HEK293 (cell line): Measurements from ENCODE around the gene CDK6.

Source experiments
- CTCF ChIA-PET: fragments of 350-600 bp; formaldehyde crosslinking; extraction: SDS; loops from one replicate; lab custom pipeline; 2021; ENCODE audit warnings: antibody characterized with exemption; lab: Yijun Ruan, JAX
- POLR2A ChIA-PET: fragments of 300-600 bp; formaldehyde crosslinking; extraction: SDS; loops from one replicate; lab custom pipeline; 2020; ENCODE audit warnings: antibody characterized with exemption, inconsistent platforms; lab: Yijun Ruan, JAX
- H3K27ac ChIP-seq: fragments of 200-500 bp; sonication (Bioruptor generic); 2 replicates; pipeline ENCODE4 v1.5.1; 2014; ENCODE audit warnings: low read depth, low read length, control low read depth, inconsistent platforms; ENCODE audit errors: extremely low read depth
- H3K36me3 ChIP-seq, 2 experiments: fragments of 200-500 bp in 1 of 2; sonication (Bioruptor generic) in 1 of 2; 1 replicate in 1 of 2; 2 replicates in 1 of 2; pipeline ENCODE4 v1.5.1; 2014 to 2017; ENCODE audit warnings: inconsistent platforms in 2 of 2, low read length in 2 of 2; ENCODE audit not compliant: control insufficient read depth in 2 of 2, insufficient read depth in 1 of 2
- H3K4me1 ChIP-seq: fragments of 200-500 bp; sonication (Bioruptor generic); 2 replicates; pipeline ENCODE4 v1.5.1; 2014; ENCODE audit warnings: mild to moderate bottlenecking, low read length, inconsistent platforms; ENCODE audit not compliant: control insufficient read depth, insufficient read depth
- H3K4me3 ChIP-seq: 2 replicates; pipeline ENCODE4 v1.5.1; 2011; ENCODE audit warnings: low read depth, mild to moderate bottlenecking, control low read depth, low read length, moderate library complexity
- H3K9me3 ChIP-seq: fragments of 200-500 bp; sonication (Bioruptor generic); 2 replicates; pipeline ENCODE4 v1.5.1; 2014; ENCODE audit warnings: low read depth, low read length, inconsistent platforms; ENCODE audit not compliant: control insufficient read depth, insufficient read depth
- BCL11A ChIP-seq: fragments of 450-650 bp; formaldehyde crosslinking; IDR thresholded peaks from 2 replicates; pipeline ENCODE4 v1.5.1; 2016; ENCODE audit warnings: low read depth, missing biosample characterization, missing genetic modification characterization
- KLF1 ChIP-seq: fragments of 450-650 bp; formaldehyde crosslinking; IDR thresholded peaks from 2 replicates; pipeline ENCODE4 v1.5.1; 2016; ENCODE audit warnings: missing biosample characterization, missing genetic modification characterization
- MEIS1 ChIP-seq: sonication (generic); formaldehyde crosslinking; IDR thresholded peaks from 2 replicates; pipeline ENCODE4 v1.8.1; 2022; ENCODE audit warnings: missing genetic modification reagents, mild to moderate bottlenecking, borderline replicate concordance
- MZF1 ChIP-seq: fragments of 450-650 bp; formaldehyde crosslinking; IDR thresholded peaks from 2 replicates; pipeline ENCODE4 v1.5.1; 2017; ENCODE audit warnings: missing biosample characterization, missing genetic modification characterization, borderline replicate concordance
- YY2 ChIP-seq: fragments of 450-650 bp; formaldehyde crosslinking; IDR thresholded peaks from 2 replicates; pipeline ENCODE4 v1.5.1; 2016; ENCODE audit warnings: missing biosample characterization, missing genetic modification characterization
- ZBTB21 ChIP-seq: fragments of 450-650 bp; formaldehyde crosslinking; IDR thresholded peaks from 2 replicates; pipeline ENCODE4 v1.5.1; 2017; ENCODE audit warnings: missing biosample characterization, missing genetic modification characterization
- ZBTB8A ChIP-seq: fragments of 450-650 bp; formaldehyde crosslinking; IDR thresholded peaks from 2 replicates; pipeline ENCODE4 v1.5.1; 2016; ENCODE audit warnings: missing biosample characterization, missing genetic modification characterization
- ZFP41 ChIP-seq: fragments of 450-650 bp; formaldehyde crosslinking; IDR thresholded peaks from 2 replicates; pipeline ENCODE4 v1.5.1; 2016; ENCODE audit warnings: missing biosample characterization, missing genetic modification characterization, borderline replicate concordance
- ZIC2 ChIP-seq: fragments of 450-650 bp; formaldehyde crosslinking; IDR thresholded peaks from 2 replicates; pipeline ENCODE4 v1.5.1; 2016; ENCODE audit warnings: missing biosample characterization, missing genetic modification characterization
- ZNF146 ChIP-seq: fragments of 450-650 bp; formaldehyde crosslinking; IDR thresholded peaks from 2 replicates; pipeline ENCODE4 v1.5.1; 2016; ENCODE audit warnings: missing biosample characterization, missing genetic modification characterization
- ZNF169 ChIP-seq: fragments of 450-650 bp; formaldehyde crosslinking; IDR thresholded peaks from 2 replicates; pipeline ENCODE4 v1.5.1; 2016; ENCODE audit warnings: missing biosample characterization, missing genetic modification characterization
- ZNF324 ChIP-seq: fragments of 450-650 bp; formaldehyde crosslinking; IDR thresholded peaks from 2 replicates; pipeline ENCODE4 v1.5.1; 2016; ENCODE audit warnings: missing biosample characterization, missing genetic modification characterization
- ZNF48 ChIP-seq: fragments of 450-650 bp; formaldehyde crosslinking; IDR thresholded peaks from 2 replicates; pipeline ENCODE4 v1.5.1; 2016; ENCODE audit warnings: missing biosample characterization, missing genetic modification characterization
- ZNF560 ChIP-seq: fragments of 450-650 bp; formaldehyde crosslinking; IDR thresholded peaks from 2 replicates; pipeline ENCODE4 v1.5.1; 2017; ENCODE audit warnings: missing biosample characterization, missing genetic modification characterization, borderline replicate concordance
- ZNF585B ChIP-seq: fragments of 450-650 bp; formaldehyde crosslinking; IDR thresholded peaks from 2 replicates; pipeline ENCODE4 v1.5.1; 2016; ENCODE audit warnings: missing biosample characterization, missing genetic modification characterization
- ZNF626 ChIP-seq: fragments of 450-650 bp; sonication (Bioruptor Pico); formaldehyde crosslinking; IDR thresholded peaks from 2 replicates; pipeline ENCODE4 v1.5.1; 2018; ENCODE audit warnings: missing biosample characterization, missing genetic modification characterization, inconsistent platforms
- ZNF629 ChIP-seq: fragments of 450-650 bp; formaldehyde crosslinking; IDR thresholded peaks from 2 replicates; pipeline ENCODE4 v1.5.1; 2017; ENCODE audit warnings: missing biosample characterization, missing genetic modification characterization
- ZNF768 ChIP-seq: fragments of 450-650 bp; formaldehyde crosslinking; IDR thresholded peaks from 2 replicates; pipeline ENCODE4 v1.5.1; 2018; ENCODE audit warnings: missing biosample characterization, mild to moderate bottlenecking, missing genetic modification characterization
- ZNF830 ChIP-seq: fragments of 450-650 bp; IDR thresholded peaks from 2 replicates; pipeline ENCODE4 v1.5.0; 2018; ENCODE audit warnings: missing biosample characterization, missing genetic modification characterization, low read depth, mild to moderate bottlenecking, moderate library complexity
- ZNF837 ChIP-seq: fragments of 450-650 bp; formaldehyde crosslinking; IDR thresholded peaks from 2 replicates; pipeline ENCODE4 v1.5.1; 2016; ENCODE audit warnings: missing biosample characterization, missing genetic modification characterization
- TF ChIP-seq, protein P1 (sequence below): fragments of 450-650 bp; formaldehyde crosslinking; IDR thresholded peaks from 2 replicates; pipeline ENCODE4 v1.5.1; 2017; ENCODE audit warnings: missing biosample characterization, mild to moderate bottlenecking, missing genetic modification characterization, moderate library complexity
- TF ChIP-seq, protein P2 (sequence below): fragments of 450-650 bp; IDR thresholded peaks from 2 replicates; pipeline ENCODE4 v1.5.1; 2018; ENCODE audit warnings: missing biosample characterization, missing genetic modification characterization
- TF ChIP-seq, protein P3 (sequence below): fragments of 450-650 bp; formaldehyde crosslinking; IDR thresholded peaks from 2 replicates; pipeline ENCODE4 v1.5.1; 2017; ENCODE audit warnings: missing biosample characterization, missing genetic modification characterization
- TF ChIP-seq, protein P4 (sequence below): fragments of 450-650 bp; formaldehyde crosslinking; conservative IDR thresholded peaks from 2 replicates; pipeline ENCODE4 v1.5.1; 2016; ENCODE audit warnings: low read depth, missing biosample characterization, missing genetic modification characterization

CDK6 gene

DNA sequence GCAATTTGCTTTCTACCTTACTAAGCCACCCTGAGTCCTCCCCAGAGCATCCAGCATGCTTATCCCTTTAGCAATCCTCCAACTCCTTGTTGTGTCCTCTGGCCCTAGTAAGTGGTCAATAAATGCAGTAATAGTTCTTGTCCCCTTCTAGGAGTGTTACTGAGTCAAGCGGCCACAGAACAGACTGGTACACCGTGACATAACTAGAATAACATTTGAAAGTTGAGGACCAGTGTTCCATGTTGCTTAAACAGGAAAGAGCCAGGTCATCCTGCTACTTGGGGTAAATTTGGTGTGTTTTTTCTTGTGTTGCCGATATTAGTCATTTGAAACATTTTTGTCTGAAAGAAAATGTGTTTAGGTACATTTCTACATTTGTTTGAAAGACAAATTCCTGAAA is 4.8 kb upstream of the CDK6 start:
- no peak overlapping the region for H3K27ac ChIP-seq
- H3K4me1 ChIP-seq = no peaks in the 10 kb centered on the region
- H3K9me3 ChIP-seq = no peaks in the 10 kb centered on the region
- TF ChIP-seq, protein P1, sequence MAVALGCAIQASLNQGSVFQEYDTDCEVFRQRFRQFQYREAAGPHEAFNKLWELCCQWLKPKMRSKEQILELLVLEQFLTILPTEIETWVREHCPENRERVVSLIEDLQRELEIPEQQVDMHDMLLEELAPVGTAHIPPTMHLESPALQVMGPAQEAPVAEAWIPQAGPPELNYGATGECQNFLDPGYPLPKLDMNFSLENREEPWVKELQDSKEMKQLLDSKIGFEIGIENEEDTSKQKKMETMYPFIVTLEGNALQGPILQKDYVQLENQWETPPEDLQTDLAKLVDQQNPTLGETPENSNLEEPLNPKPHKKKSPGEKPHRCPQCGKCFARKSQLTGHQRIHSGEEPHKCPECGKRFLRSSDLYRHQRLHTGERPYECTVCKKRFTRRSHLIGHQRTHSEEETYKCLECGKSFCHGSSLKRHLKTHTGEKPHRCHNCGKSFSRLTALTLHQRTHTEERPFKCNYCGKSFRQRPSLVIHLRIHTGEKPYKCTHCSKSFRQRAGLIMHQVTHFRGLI (tag by site-specific recombination) = no peak
- TF ChIP-seq, protein P2, sequence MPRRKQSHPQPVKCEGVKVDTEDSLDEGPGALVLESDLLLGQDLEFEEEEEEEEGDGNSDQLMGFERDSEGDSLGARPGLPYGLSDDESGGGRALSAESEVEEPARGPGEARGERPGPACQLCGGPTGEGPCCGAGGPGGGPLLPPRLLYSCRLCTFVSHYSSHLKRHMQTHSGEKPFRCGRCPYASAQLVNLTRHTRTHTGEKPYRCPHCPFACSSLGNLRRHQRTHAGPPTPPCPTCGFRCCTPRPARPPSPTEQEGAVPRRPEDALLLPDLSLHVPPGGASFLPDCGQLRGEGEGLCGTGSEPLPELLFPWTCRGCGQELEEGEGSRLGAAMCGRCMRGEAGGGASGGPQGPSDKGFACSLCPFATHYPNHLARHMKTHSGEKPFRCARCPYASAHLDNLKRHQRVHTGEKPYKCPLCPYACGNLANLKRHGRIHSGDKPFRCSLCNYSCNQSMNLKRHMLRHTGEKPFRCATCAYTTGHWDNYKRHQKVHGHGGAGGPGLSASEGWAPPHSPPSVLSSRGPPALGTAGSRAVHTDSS (tag by site-specific recombination) = no peak
- TF ChIP-seq ZNF629 (tag by site-specific recombination) (no peak), YY2 (tag by site-specific recombination) (no peak), ZNF768 (tag by site-specific recombination) (no peak), ZNF324 (tag by site-specific recombination) (no peak), ZNF169 (tag by site-specific recombination) (no peak), MZF1 (tag by site-specific recombination) (no peak), ZNF48 (tag by site-specific recombination) (no peak), ZFP41 (tag by site-specific recombination) (no peak), ZIC2 (tag by site-specific recombination) (no peak)
- no peak overlapping the region for H3K4me3 ChIP-seq
- CTCF ChIA-PET = no interaction called here
- no peaks in the 10 kb centered on the region for H3K36me3 ChIP-seq
- POLR2A ChIA-PET = no interaction called here

DNA sequence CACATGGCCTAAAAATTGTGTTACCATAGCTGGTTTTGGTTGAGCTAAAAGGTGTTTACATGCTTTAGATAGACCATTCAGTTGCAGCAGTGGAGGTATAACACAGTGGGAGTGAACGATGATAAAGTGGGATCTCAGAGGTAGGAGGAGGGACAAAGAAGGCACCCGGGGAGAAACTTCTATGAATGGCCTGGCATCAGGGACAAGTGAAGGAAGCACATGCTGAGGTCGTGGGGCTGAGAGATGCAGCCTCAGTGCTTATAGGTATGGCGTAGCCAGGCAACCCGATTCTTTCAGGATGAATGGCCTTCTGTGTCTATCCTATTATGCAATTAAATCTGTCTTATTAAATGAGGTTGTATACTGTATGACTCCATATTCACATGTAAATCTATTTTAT is 3.9 kb upstream of the CDK6 start:
- ChIA-PET POLR2A (no interaction called here), CTCF (interaction anchor here (0.7 kb wide), 1 partner anchor 144 kb away, joined by 3 read pairs; no protein-coding TSS in a partner anchor)
- Histone ChIP-seq H3K9me3 (no peaks in the 10 kb centered on the region), H3K4me1 (no peaks in the 10 kb centered on the region), H3K4me3 (no peak overlapping the region), H3K36me3 (no peaks in the 10 kb centered on the region), H3K27ac (no peak overlapping the region)
- TF ChIP-seq ZNF324 (tag by site-specific recombination) = no peak
- TF ChIP-seq ZNF837 (tag by site-specific recombination) = no peak
- no peak for TF ChIP-seq ZIC2 (tag by site-specific recombination)
- no peak for TF ChIP-seq ZBTB8A (tag by site-specific recombination)
- TF ChIP-seq, protein P3, sequence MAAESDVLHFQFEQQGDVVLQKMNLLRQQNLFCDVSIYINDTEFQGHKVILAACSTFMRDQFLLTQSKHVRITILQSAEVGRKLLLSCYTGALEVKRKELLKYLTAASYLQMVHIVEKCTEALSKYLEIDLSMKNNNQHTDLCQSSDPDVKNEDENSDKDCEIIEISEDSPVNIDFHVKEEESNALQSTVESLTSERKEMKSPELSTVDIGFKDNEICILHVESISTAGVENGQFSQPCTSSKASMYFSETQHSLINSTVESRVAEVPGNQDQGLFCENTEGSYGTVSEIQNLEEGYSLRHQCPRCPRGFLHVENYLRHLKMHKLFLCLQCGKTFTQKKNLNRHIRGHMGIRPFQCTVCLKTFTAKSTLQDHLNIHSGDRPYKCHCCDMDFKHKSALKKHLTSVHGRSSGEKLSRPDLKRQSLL (tag by site-specific recombination) = no peak
- no peak for TF ChIP-seq BCL11A
- no peak for TF ChIP-seq ZNF626 (tag by site-specific recombination)
- TF ChIP-seq ZNF830 (tag by site-specific recombination) = no peak
- TF ChIP-seq ZNF146 (tag by site-specific recombination) = no peak
- no peak for TF ChIP-seq MEIS1 (CRISPR knock-in tag)
- TF ChIP-seq ZFP41 (tag by site-specific recombination) = no peak
- TF ChIP-seq, protein P2 (tag by site-specific recombination) = no peak
- no peak for TF ChIP-seq ZNF585B
- TF ChIP-seq, protein P4, sequence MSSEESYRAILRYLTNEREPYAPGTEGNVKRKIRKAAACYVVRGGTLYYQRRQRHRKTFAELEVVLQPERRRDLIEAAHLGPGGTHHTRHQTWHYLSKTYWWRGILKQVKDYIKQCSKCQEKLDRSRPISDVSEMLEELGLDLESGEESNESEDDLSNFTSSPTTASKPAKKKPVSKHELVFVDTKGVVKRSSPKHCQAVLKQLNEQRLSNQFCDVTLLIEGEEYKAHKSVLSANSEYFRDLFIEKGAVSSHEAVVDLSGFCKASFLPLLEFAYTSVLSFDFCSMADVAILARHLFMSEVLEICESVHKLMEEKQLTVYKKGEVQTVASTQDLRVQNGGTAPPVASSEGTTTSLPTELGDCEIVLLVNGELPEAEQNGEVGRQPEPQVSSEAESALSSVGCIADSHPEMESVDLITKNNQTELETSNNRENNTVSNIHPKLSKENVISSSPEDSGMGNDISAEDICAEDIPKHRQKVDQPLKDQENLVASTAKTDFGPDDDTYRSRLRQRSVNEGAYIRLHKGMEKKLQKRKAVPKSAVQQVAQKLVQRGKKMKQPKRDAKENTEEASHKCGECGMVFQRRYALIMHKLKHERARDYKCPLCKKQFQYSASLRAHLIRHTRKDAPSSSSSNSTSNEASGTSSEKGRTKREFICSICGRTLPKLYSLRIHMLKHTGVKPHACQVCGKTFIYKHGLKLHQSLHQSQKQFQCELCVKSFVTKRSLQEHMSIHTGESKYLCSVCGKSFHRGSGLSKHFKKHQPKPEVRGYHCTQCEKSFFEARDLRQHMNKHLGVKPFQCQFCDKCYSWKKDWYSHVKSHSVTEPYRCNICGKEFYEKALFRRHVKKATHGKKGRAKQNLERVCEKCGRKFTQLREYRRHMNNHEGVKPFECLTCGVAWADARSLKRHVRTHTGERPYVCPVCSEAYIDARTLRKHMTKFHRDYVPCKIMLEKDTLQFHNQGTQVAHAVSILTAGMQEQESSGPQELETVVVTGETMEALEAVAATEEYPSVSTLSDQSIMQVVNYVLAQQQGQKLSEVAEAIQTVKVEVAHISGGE = no peak
- TF ChIP-seq ZNF560 (tag by site-specific recombination) = no peak
- TF ChIP-seq ZBTB21 (tag by site-specific recombination) = no peak
- TF ChIP-seq KLF1 (tag by site-specific recombination) = no peak
